ENCODE measurements around the gene FCRL5. TPM values are rescaled to one million over a fixed set of nuclear protein-coding genes. Genes with fewer than 3 reads are reported as not detected.

The FCRL5 gene
- total and polyA plus RNA-seq, 9 of the 15 experiments (the other 6 are each of a cell fraction or from before 2014, with no cell fraction given), result not detected

DNA sequence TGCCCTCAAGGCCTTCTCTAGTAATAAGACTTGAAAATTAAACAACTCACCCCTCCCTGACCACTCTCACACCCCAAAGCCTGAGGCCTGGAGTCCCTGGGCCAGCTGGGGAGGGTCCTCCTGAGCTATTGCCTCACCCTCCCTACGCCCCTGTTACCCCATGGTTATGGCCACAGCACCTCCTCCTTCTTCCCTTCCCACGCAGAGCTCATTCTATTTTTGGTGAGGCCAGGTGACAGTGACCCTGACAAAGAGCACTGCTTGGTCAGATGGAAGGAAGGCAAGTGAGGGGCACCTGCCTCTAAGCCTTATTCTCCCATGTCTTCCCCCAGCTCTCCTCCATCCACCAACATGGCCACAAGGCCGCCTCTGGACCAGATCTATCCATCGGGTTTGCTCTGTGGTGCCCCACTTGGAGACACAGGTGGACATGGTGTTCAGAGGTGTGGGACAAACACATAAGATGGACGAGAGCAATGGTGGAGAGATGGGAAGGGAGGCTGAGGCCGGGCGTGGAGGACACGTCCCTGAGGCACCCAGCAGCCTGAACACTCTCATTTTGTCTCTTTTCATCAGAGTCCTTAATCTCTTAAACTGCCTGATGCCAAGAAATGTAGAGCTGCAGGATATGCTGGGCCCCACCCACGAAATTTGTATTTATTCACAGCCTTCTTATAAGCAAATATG, 42.6 kb downstream of the FCRL5 start:
- no peaks in the 10 kb centered on the region for H3K9me1 ChIP-seq (ENCODE audit: control insufficient read depth, insufficient read depth, low read length)
- no peaks in the 10 kb centered on the region for H3K9me3 ChIP-seq (replicated peaks; ENCODE audit: control insufficient read depth, insufficient read depth, low read depth, low read length)
- H3K79me2 ChIP-seq (ENCODE audit: control insufficient read depth, insufficient read depth, low read length), result no peaks in the 10 kb centered on the region
- in situ Hi-C loops (cut with MboI), result no loop called here
- FAIRE-seq (no peak), ATAC-seq (no peak), DNase-seq (ENCODE audit: extremely low read depth in 1 of 4, low spot score in 3 of 4) (no peak)
- H3K27ac ChIP-seq (ENCODE audit: extremely low read depth, low read depth, low read length), result no peak overlapping the region
- H3K27me3 ChIP-seq (ENCODE audit: control insufficient read depth in 2 of 2, insufficient read depth in 2 of 2, low read length in 2 of 2), result peaks cover 0 to 16% of the 10 kb centered on the region in 2 experiments; a peak in 2 of 5 replicates
- H4K20me1 ChIP-seq (replicated peaks; ENCODE audit: control insufficient read depth, insufficient read depth, low read length), result no peaks in the 10 kb centered on the region
- no peak overlapping the region for H2AFZ ChIP-seq (ENCODE audit: low read depth, low read length)
- TF ChIP-seq NRF1 (conservative IDR thresholded peaks at IDR 0.05 in 1 of 2, IDR thresholded peaks at IDR 0.05 in 1 of 2) (no peak), NR1H2 (CRISPR knock-in tag; IDR thresholded peaks at IDR 0.05) (no peak), TEAD1 (CRISPR knock-in tag; IDR thresholded peaks at IDR 0.05) (no peak), TGIF2 (CRISPR knock-in tag; IDR thresholded peaks at IDR 0.05) (no peak), ZNF584 (CRISPR knock-in tag; IDR thresholded peaks at IDR 0.05; ENCODE audit: low read depth) (no peak), SNIP1 (IDR thresholded peaks at IDR 0.05; ENCODE audit: low read depth) (no peak), HDAC2 (IDR thresholded peaks at IDR 0.05) (no peak), ZNF717 (CRISPR knock-in tag; IDR thresholded peaks at IDR 0.05) (no peak)
- ChIA-PET POLR2A (no interaction called here), CTCF (ENCODE audit: low intra/inter-chr PET ratio) (no interaction called here)
- intact Hi-C loops (cut with micrococcal nuclease), result no loop called here
- H3K4me3 ChIP-seq, result no peak overlapping the region
- no peaks in the 10 kb centered on the region for H3K36me3 ChIP-seq (ENCODE audit: control insufficient read depth, insufficient read depth, low read length)
- H3K9ac ChIP-seq (ENCODE audit: insufficient read depth in 1 of 2, low read depth in 2 of 2, low read length in 2 of 2), result no peak overlapping the region
- no TSS peak for BruUV-seq (replicated peaks)
- WGBS (ENCODE audit: insufficient coverage, low coverage, missing lambda C conversion rate), result 6% methylated on average over 9 of the region's 9 CpGs
- H3K4me2 ChIP-seq (ENCODE audit: insufficient read depth, low read length), result no peak overlapping the region
- peaks cover 0 to 3% of the 10 kb centered on the region in 2 experiments; a peak in 2 of 5 replicates for H3K4me1 ChIP-seq (replicated peaks in 1 of 2; ENCODE audit: control insufficient read depth in 2 of 2, insufficient read depth in 2 of 2, low read length in 2 of 2)

Data from K562 (cell line).